UCSD-AML1 (cell line): Measurements from ENCODE around the gene GRIP1.

Source experiments
- DNase-seq: peaks from one replicate; lab custom pipeline; 2025; ENCODE audit not compliant: unreplicated experiment; lab: John Stamatoyannopoulos, UW

Gene GRIP1

GRCh38 chr12:66678338-66679275 lies at the start of gene GRIP1:
Gene GRIP1, minus strand, starts transcription at chr12:66679076. Its CDS starts 172 bp downstream, at chr12:66678904.
- no peak for DNase-seq

- no peak for DNase-seq
Observed at GRCh38 chr12:66726556-66726955, 47.7 kb upstream of the GRIP1 start.

GRCh38 chr12:66725031-66725430 lies 46.2 kb upstream of the GRIP1 start:
- DNase-seq = no peak

GRCh38 chr12:66724616-66725015 lies 45.7 kb upstream of the GRIP1 start:
- DNase-seq = no peak

GRCh38 chr12:66724026-66724425 lies 45.1 kb upstream of the GRIP1 start:
- DNase-seq = no peak

GRCh38 chr12:66719862-66720261 lies 41.0 kb upstream of the GRIP1 start:
- no peak for DNase-seq

GRCh38 chr12:66717036-66717673 lies 38.3 kb upstream of the GRIP1 start:
- no peak for DNase-seq

GRCh38 chr12:66716522-66716921 lies 37.6 kb upstream of the GRIP1 start:
- DNase-seq = no peak

GRCh38 chr12:66714709-66715108 lies 35.8 kb upstream of the GRIP1 start:
- no peak for DNase-seq

GRCh38 chr12:66713984-66714383 lies 35.1 kb upstream of the GRIP1 start:
- no peak for DNase-seq

- DNase-seq = no peak
Observed at GRCh38 chr12:66709893-66710292, 31.0 kb upstream of the GRIP1 start.

- no peak for DNase-seq
Observed at GRCh38 chr12:66709457-66709773, 30.5 kb upstream of the GRIP1 start.

- DNase-seq = no peak
Observed at GRCh38 chr12:66708704-66709456, 30.0 kb upstream of the GRIP1 start.

- DNase-seq = no peak
Observed at GRCh38 chr12:66707002-66707697, 28.3 kb upstream of the GRIP1 start.

GRCh38 chr12:66699738-66700482 lies 21.0 kb upstream of the GRIP1 start:
- DNase-seq = no peak

GRCh38 chr12:66698558-66698957 lies 19.7 kb upstream of the GRIP1 start:
- DNase-seq = no peak

GRCh38 chr12:66697404-66697803 lies 18.5 kb upstream of the GRIP1 start:
- DNase-seq = no peak

GRCh38 chr12:66694666-66695613 lies 16.1 kb upstream of the GRIP1 start:
- DNase-seq = no peak

GRCh38 chr12:66693901-66694513 lies 15.1 kb upstream of the GRIP1 start:
- no peak for DNase-seq
